H1 (cell line): ENCODE data around the gene PDK2. TPM values are rescaled to one million over a fixed set of nuclear protein-coding genes. Genes with fewer than 3 reads are reported as not detected.

Experiments
- CHD2 ChIP-seq: IDR thresholded peaks from 2 replicates; pipeline ENCODE4 v1.6.1; 2012; ENCODE audit warnings: low read length, improper control_type of control experiment
- KDM4A ChIP-seq: IDR thresholded peaks from one replicate; pipeline ENCODE4 v1.7.1; 2012; ENCODE audit warnings: low read depth, mild to moderate bottlenecking, moderate library complexity, low read length, inconsistent platforms; ENCODE audit not compliant: severe bottlenecking
- RAD21 ChIP-seq, 2 experiments: IDR thresholded peaks in 1 of 2; conservative IDR thresholded peaks in 1 of 2; 2 replicates each; pipeline ENCODE4 v1.6.1; 2011; ENCODE audit warnings: low read depth in 2 of 2, low read length in 2 of 2, improper control_type of control experiment in 1 of 2, inconsistent platforms in 1 of 2, mild to moderate bottlenecking in 1 of 2, moderate library complexity in 1 of 2
- SIX5 ChIP-seq: IDR thresholded peaks from 2 replicates; pipeline ENCODE4 v1.6.1; 2011; ENCODE audit warnings: mild to moderate bottlenecking, low read depth, low read length
- TBP ChIP-seq: IDR thresholded peaks from 2 replicates; pipeline ENCODE4 v1.6.1; 2011; ENCODE audit warnings: low read depth, low read length, improper control_type of control experiment
- polyA plus RNA-seq, 7 experiments: library from polyadenylated mRNA; depleted of rRNA in 3 of 7; stranded (reverse) in 5 of 7; unstranded in 2 of 7; fragments of >200 nt in 5 of 7; fragments of 200-250 nt in 2 of 7; gene quantifications; 1 replicate in 5 of 7; 2 replicates in 1 of 7; 4 replicates in 1 of 7; pipeline versions ENCODE4 v1.2.1 to v1.2.3, GENCODE V29; 2011 to 2013; ENCODE audit warnings: missing spikeins in 2 of 7, mixed read lengths in 2 of 7
- total RNA-seq: library from RNA; stranded (reverse); fragmentation: NEBNext Ultra II Directional; extraction: Animal tissue kit (Norgen Biotek cat#: 25700); gene quantifications from 2 replicates; pipeline ENCODE4 v1.2.1, GENCODE V29; 2021

PDK2 gene
- total and polyA plus RNA-seq, 2 of the 8 experiments (the other 6 are each of a cell fraction or from before 2014, with no cell fraction given), result 18.3 to 121 TPM

- TF ChIP-seq SIX5, result no peak
- TF ChIP-seq RAD21 (IDR thresholded peaks at IDR 0.05 in 1 of 2, conservative IDR thresholded peaks at IDR 0.05 in 1 of 2; ENCODE audit: low read depth in 2 of 2, low read length in 2 of 2), result peak; percentile 28 to 62
- TF ChIP-seq KDM4A, result peak; percentile 65
- no peak for TF ChIP-seq CHD2
- TF ChIP-seq TBP, result no peak
Observed at GRCh38 chr17:50117202-50118051, 22.3 kb downstream of the PDK2 start (continued).
